Measurements from ENCODE around the gene IL21R.

GRCh38 chr16:27474921-27475320 lies 72.9 kb downstream of the IL21R start:
- TF ChIP-seq CTCF (IDR thresholded peaks at IDR 0.05; ENCODE audit: insufficient read depth, low read length) (no peak), REST (IDR thresholded peaks at IDR 0.05; ENCODE audit: insufficient replicate concordance, low read depth) (no peak), GABPA (IDR thresholded peaks at IDR 0.05; ENCODE audit: low read depth) (no peak)
